GM04503 (cell line): Measurements from ENCODE around the gene B4GALT5.

Experiments
- DNase-seq: peaks from one replicate; pipeline ENCODE4 v3.0.0-alpha.2; 2012; ENCODE audit warnings: low read depth

Gene B4GALT5

GRCh38 chr20:49657118-49657901, 56.4 kb downstream of the B4GALT5 start:
- DNase-seq = peak; percentile 45

- DNase-seq = no peak
These were observed 57.4 kb downstream of the B4GALT5 start for GRCh38 chr20:49656304-49656703.

GRCh38 chr20:49653925-49654434, 59.7 kb downstream of the B4GALT5 start:
- DNase-seq = no peak

GRCh38 chr20:49649672-49650071, 64.0 kb downstream of the B4GALT5 start:
- DNase-seq = no peak

GRCh38 chr20:49647550-49647949, 66.1 kb downstream of the B4GALT5 start:
- DNase-seq = no peak

- no peak for DNase-seq
These were observed 67.2 kb downstream of the B4GALT5 start for GRCh38 chr20:49646528-49646927.

GRCh38 chr20:49646126-49646525, 67.6 kb downstream of the B4GALT5 start:
- peak; percentile 29 for DNase-seq

- no peak for DNase-seq
These were observed 68.6 kb downstream of the B4GALT5 start for GRCh38 chr20:49644980-49645565.

GRCh38 chr20:49642816-49643215, 70.9 kb downstream of the B4GALT5 start:
- no peak for DNase-seq

GRCh38 chr20:49641683-49642656, 71.7 kb downstream of the B4GALT5 start:
- no peak for DNase-seq

GRCh38 chr20:49637046-49637637, 76.5 kb downstream of the B4GALT5 start:
- no peak for DNase-seq

GRCh38 chr20:49636447-49636846, 77.2 kb downstream of the B4GALT5 start:
- DNase-seq = no peak

- no peak for DNase-seq
These were observed 77.8 kb downstream of the B4GALT5 start for GRCh38 chr20:49635866-49636265.

- no peak for DNase-seq
These were observed 78.5 kb downstream of the B4GALT5 start for GRCh38 chr20:49635166-49635565.

- no peak for DNase-seq
These were observed 79.6 kb downstream of the B4GALT5 start for GRCh38 chr20:49634116-49634515.

GRCh38 chr20:49633643-49634042, 80.0 kb downstream of the B4GALT5 start:
- no peak for DNase-seq

GRCh38 chr20:49633023-49633422, 80.7 kb downstream of the B4GALT5 start:
- DNase-seq = no peak

- no peak for DNase-seq
These were observed 81.7 kb downstream of the B4GALT5 start for GRCh38 chr20:49631856-49632418.

- no peak for DNase-seq
These were observed 82.5 kb downstream of the B4GALT5 start for GRCh38 chr20:49631061-49631716.

- no peak for DNase-seq
These were observed 83.2 kb downstream of the B4GALT5 start for GRCh38 chr20:49630396-49630951.

GRCh38 chr20:49629606-49630005, 84.1 kb downstream of the B4GALT5 start:
- no peak for DNase-seq
